Measurements from ENCODE around the gene NAPA.

GRCh38 chr19:47438793-47439220, 76.1 kb downstream of the NAPA start:
- TF ChIP-seq YY1 (IDR thresholded peaks at IDR 0.05; ENCODE audit: insufficient read depth, insufficient read length) (no peak), ZNF274 (IDR thresholded peaks at IDR 0.05; ENCODE audit: low read depth, low read length) (no peak)

Measured in NT2/D1 (cell line).